Esophagus squamous epithelium (tissue), 5 donors: ENCODE results near the gene TULP4. TPM values are rescaled to one million over a fixed set of nuclear protein-coding genes. Genes with fewer than 3 reads are reported as not detected.
"Not testable (repeated sequence)": the region's sequence is repeated elsewhere in the genome, so short reads cannot be mapped to it uniquely, and the experiment has no call there.

Experiments used
- DNase-seq: peaks from one replicate; lab custom pipeline; 2025; lab: John Stamatoyannopoulos, UW
- H3K27ac ChIP-seq, 4 donors: fragments of 200-600 bp; sonication (generic); one replicate each; pipeline ENCODE4 v1.5.1; 2016 to 2019; ENCODE audit warnings: mild to moderate bottlenecking in 1 of 4
- H3K27me3 ChIP-seq, 4 donors: fragments of 200-600 bp; sonication (generic); 1 replicate in 3 of 4; 2 replicates in 1 of 4; pipeline versions ENCODE4 v1.5.1 to v1.6.0; 2017 to 2021; ENCODE audit warnings: antibody characterized with exemption in 1 of 4
- H3K36me3 ChIP-seq, 3 donors: fragments of 200-600 bp; sonication (generic); one replicate each; pipeline ENCODE4 v1.5.1; 2016 to 2019
- H3K4me1 ChIP-seq, 3 donors: fragments of 200-600 bp; sonication (generic); one replicate each; pipeline ENCODE4 v1.5.1; 2017 to 2019
- H3K4me3 ChIP-seq, 4 donors: fragments of 200-600 bp; sonication (generic); 1 replicate in 3 of 4; 2 replicates in 1 of 4; pipeline ENCODE4 v1.5.1; 2016 to 2019; ENCODE audit warnings: mild to moderate bottlenecking in 2 of 4, moderate library complexity in 1 of 4
- H3K9me3 ChIP-seq, 3 donors: fragments of 200-600 bp; sonication (generic); one replicate each; pipeline ENCODE4 v1.5.1; 2016 to 2019
- POLR2A ChIP-seq, 4 donors: fragments of 450-650 bp; IDR thresholded peaks; one replicate each; pipeline ENCODE4 v1.6.1; 2017; ENCODE audit warnings: antibody characterized with exemption in 4 of 4, mild to moderate bottlenecking in 4 of 4, moderate library complexity in 3 of 4
- WGBS, 2 donors: methylation state at CpG; one replicate each; pipeline ENCODE4 v1.1.5; 2018; 5-methylcytosine and 5-hydroxymethylcytosine counted together
- intact Hi-C: fragments of 100-400 bp; cut with DNase I; formaldehyde crosslinking; loops from one replicate; pipeline ENCODE4 v1.15.0; 2022
- total RNA-seq, 4 donors: library from RNA; depleted of rRNA; stranded (reverse); fragments of >200 nt; gene quantifications; one replicate each; pipeline ENCODE4 v1.1.0, GENCODE V29; 2016
- TF ChIP-seq, protein P1 (sequence below), 6 experiments: fragments of 450-650 bp in 4 of 6; fragments of 200-600 bp in 2 of 6; sonication (generic) in 2 of 6; IDR thresholded peaks; one replicate each; pipeline ENCODE4 v1.5.1; 2016 to 2019; ENCODE audit warnings: antibody characterized with exemption in 6 of 6, mild to moderate bottlenecking in 4 of 6, moderate library complexity in 4 of 6
- donor health status: DM: yes; HTN: yes; CAD: no.

Gene TULP4
- total RNA-seq, 4 donors from 2014 or later: 50.9 to 104 (median 59.2) TPM

DNA sequence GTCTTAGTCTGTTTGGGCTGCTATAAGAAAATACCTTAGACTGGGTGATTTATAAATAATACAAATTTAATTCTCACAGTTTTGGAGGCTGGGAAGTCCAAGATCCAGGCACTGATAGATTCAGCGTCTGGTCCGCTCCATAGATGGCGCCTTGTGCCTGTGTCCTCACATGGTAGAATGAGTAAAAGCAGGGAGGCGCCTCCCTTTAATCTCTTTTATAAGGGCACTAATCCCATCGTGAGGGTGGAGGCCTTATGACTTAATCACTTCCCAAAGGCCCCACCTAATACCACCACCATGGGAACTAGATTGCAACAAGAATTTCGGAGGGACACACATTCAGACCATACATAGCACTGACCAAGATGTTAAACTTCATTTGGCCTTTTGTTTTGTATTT, 156.4 kb downstream of the TULP4 start:
- WGBS, 2 donors: 66 to 82% methylated on average over 6 of the region's 6 CpGs
- H3K27me3 ChIP-seq: no peaks in the 10 kb centered on the region
- H3K4me3 ChIP-seq: no peak overlapping the region
- H3K9me3 ChIP-seq: no peaks in the 10 kb centered on the region
- H3K4me1 ChIP-seq: peaks cover 0 to 14% (median 4%) of the 10 kb centered on the region in 3 donors
- TF ChIP-seq, protein P1, sequence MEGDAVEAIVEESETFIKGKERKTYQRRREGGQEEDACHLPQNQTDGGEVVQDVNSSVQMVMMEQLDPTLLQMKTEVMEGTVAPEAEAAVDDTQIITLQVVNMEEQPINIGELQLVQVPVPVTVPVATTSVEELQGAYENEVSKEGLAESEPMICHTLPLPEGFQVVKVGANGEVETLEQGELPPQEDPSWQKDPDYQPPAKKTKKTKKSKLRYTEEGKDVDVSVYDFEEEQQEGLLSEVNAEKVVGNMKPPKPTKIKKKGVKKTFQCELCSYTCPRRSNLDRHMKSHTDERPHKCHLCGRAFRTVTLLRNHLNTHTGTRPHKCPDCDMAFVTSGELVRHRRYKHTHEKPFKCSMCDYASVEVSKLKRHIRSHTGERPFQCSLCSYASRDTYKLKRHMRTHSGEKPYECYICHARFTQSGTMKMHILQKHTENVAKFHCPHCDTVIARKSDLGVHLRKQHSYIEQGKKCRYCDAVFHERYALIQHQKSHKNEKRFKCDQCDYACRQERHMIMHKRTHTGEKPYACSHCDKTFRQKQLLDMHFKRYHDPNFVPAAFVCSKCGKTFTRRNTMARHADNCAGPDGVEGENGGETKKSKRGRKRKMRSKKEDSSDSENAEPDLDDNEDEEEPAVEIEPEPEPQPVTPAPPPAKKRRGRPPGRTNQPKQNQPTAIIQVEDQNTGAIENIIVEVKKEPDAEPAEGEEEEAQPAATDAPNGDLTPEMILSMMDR (IDR thresholded peaks at IDR 0.05): peak in 1 of 6 experiments; percentile 24
- TF ChIP-seq POLR2A (IDR thresholded peaks at IDR 0.05): no peak
- intact Hi-C loops: no loop called here
- no peak overlapping the region for H3K27ac ChIP-seq
- DNase-seq: no peak
- H3K36me3 ChIP-seq: peaks cover 0 to 51% (median 0%) of the 10 kb centered on the region in 3 donors

DNA sequence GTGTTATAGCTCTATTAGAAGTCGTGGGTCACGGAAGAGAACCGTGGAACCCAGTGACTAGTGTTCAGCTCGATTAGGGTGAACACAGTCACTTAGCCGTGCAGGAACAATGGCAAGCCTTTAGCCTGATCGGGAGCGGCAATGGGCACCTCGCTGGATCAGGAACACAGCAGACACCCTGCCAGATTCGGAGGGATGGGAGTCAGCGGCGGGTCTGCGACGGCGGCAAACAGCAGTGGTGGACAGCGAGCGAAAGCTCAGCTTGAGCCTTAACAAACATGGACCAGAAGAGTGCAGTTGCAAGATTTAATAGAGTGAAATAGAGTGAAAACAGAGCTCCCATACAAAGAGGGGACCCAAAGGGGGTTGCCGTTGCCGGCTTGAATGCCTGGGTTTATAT, 157.8 kb downstream of the TULP4 start:
- WGBS, 2 donors: 99% methylated on average over 10 to 15 of the region's 18 CpGs
- H3K4me1 ChIP-seq: peaks cover 0 to 14% (median 4%) of the 10 kb centered on the region in 3 donors
- H3K4me3 ChIP-seq, H3K9me3 ChIP-seq, intact Hi-C loops, DNase-seq, H3K27ac ChIP-seq, H3K27me3 ChIP-seq: not testable (repeated sequence)
- peaks cover 0 to 40% (median 0%) of the 10 kb centered on the region in 3 donors for H3K36me3 ChIP-seq

DNA sequence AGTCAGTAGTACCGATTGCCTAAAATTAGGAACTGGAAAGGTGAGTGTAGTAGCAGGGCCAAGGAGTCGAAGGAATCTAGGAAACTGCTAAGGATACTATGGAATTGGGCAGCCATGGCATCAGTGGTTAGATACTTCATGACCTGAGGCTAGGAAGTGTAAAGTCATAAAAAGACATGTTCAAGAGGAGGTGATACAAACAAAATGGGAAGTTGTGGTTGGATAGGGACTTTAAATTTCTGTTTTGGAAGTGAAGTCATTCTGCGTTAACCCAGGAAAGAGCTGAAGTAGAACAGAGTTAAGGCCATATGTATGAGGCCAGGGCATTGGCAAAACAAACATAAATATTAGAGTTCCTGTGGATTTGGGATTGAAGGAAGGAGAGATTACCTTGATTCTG, 159.1 kb downstream of the TULP4 start:
- no peaks in the 10 kb centered on the region for H3K9me3 ChIP-seq
- no peak overlapping the region for H3K4me3 ChIP-seq
- intact Hi-C loops: no loop called here
- DNase-seq: no peak
- H3K27me3 ChIP-seq: no peaks in the 10 kb centered on the region
- H3K36me3 ChIP-seq: peaks cover 0 to 36% (median 0%) of the 10 kb centered on the region in 3 donors
- H3K4me1 ChIP-seq: peaks cover 0 to 14% (median 4%) of the 10 kb centered on the region in 3 donors
- TF ChIP-seq, protein P1 (IDR thresholded peaks at IDR 0.05): no peak
- no peak for TF ChIP-seq POLR2A (IDR thresholded peaks at IDR 0.05)
- H3K27ac ChIP-seq: no peak overlapping the region
- WGBS, 2 donors: 92 to 100% methylated on average over 3 of the region's 3 CpGs

DNA sequence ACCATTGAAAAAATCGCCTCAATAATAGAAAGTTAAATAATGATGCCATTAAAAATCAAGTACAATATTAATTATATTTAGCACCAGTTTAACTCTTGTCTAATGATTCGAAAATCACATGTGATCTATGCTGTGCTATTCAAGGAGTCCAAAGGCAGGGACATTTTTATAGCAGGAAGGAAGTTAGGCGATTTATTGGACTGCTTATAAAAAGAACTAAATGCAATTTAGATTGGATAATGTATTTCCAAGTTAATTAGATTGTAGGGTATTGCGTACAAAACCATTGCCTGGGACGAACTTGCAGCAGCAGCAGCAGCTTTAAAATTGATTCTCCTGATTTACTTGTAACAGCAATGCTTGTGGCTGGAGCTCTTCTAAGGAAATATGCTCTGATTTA, 160.2 kb downstream of the TULP4 start:
- Histone ChIP-seq H3K9me3 (no peaks in the 10 kb centered on the region), H3K27me3 (no peaks in the 10 kb centered on the region), H3K4me3 (no peak overlapping the region), H3K27ac (no peak overlapping the region), H3K4me1 (peaks cover 0 to 14% (median 4%) of the 10 kb centered on the region in 3 donors), H3K36me3 (peaks cover 0 to 37% (median 0%) of the 10 kb centered on the region in 3 donors)
- TF ChIP-seq, protein P1 (IDR thresholded peaks at IDR 0.05): no peak
- no peak for TF ChIP-seq POLR2A (IDR thresholded peaks at IDR 0.05)
- 75 to 84% methylated on average over 5 of the region's 5 CpGs for WGBS, 2 donors
- intact Hi-C loops: no loop called here
- no peak for DNase-seq

DNA sequence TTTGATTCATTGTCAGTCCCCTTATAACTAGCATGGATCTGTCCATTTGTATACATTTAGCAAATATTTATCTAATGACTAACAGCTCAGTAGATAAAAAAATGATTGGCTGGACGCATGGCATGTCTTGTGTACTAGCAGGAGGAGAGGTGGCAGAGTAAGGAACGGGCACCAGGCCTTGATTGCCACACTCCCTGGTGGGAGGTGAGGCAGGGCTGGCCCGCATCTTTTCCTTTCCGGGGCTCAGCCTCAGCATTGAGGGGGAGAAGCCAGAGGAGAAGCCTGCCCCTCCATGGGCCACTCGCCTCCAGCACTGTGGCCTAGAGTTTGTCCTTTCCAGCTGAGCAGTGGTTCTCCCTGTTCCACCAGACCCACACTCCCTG, 162.7 kb downstream of the TULP4 start:
- WGBS, 2 donors: 62 to 72% methylated on average over 5 of the region's 5 CpGs
- no peak overlapping the region for H3K27ac ChIP-seq
- intact Hi-C loops: no loop called here
- no peaks in the 10 kb centered on the region for H3K4me1 ChIP-seq
- no peak for DNase-seq
- no peaks in the 10 kb centered on the region for H3K9me3 ChIP-seq
- TF ChIP-seq, protein P1 (IDR thresholded peaks at IDR 0.05): no peak
- TF ChIP-seq POLR2A (IDR thresholded peaks at IDR 0.05): no peak
- H3K36me3 ChIP-seq: peaks cover 0 to 54% (median 5%) of the 10 kb centered on the region in 3 donors
- H3K27me3 ChIP-seq: no peaks in the 10 kb centered on the region
- no peak overlapping the region for H3K4me3 ChIP-seq
